Upper lobe of right lung (tissue), 1 donor: Measurements from ENCODE around the gene TRIM9. TPM values are rescaled to one million over a fixed set of nuclear protein-coding genes. Genes with fewer than 3 reads are reported as not detected.

Experiments
- ATAC-seq: fragments of 200-7000 bp; cut with Tn5 transposase; one replicate; pipeline ENCODE4 v1.9.1; 2020; ENCODE audit warnings: mild to moderate bottlenecking, moderate library complexity
- DNase-seq: peaks from one replicate; pipeline ENCODE4 v3.0.0-alpha.2; 2020
- H3K27ac ChIP-seq: fragments of 200-600 bp; one replicate; pipeline ENCODE4 v1.8.0; 2022
- H3K27me3 ChIP-seq: fragments of 200-600 bp; one replicate; pipeline ENCODE4 v1.8.0; 2022; ENCODE audit warnings: mild to moderate bottlenecking
- H3K36me3 ChIP-seq: fragments of 200-600 bp; one replicate; pipeline ENCODE4 v1.8.0; 2022
- H3K4me1 ChIP-seq: fragments of 200-600 bp; one replicate; pipeline ENCODE4 v1.8.0; 2022
- H3K4me3 ChIP-seq: fragments of 200-600 bp; one replicate; pipeline ENCODE4 v1.8.0; 2022; ENCODE audit warnings: mild to moderate bottlenecking
- H3K9me3 ChIP-seq: fragments of 200-600 bp; one replicate; pipeline ENCODE4 v1.8.0; 2022
- CTCF ChIP-seq: fragments of 200-600 bp; IDR thresholded peaks from one replicate; pipeline ENCODE4 v1.8.0; 2022; ENCODE audit warnings: antibody characterized with exemption
- intact Hi-C: fragments of 100-400 bp; cut with DNase I; formaldehyde crosslinking; loops from one replicate; pipeline ENCODE4 v1.11.0; 2022
- total RNA-seq: library from RNA; stranded (reverse); fragmentation: NEBNext Ultra II Directional; extraction: Animal tissue kit (Norgen Biotek cat#: 25700); gene quantifications from one replicate; pipeline ENCODE4 v1.2.1, GENCODE V29; 2021
- donor health status: DM: no; HTN: yes; CAD: no; lungs with severe emphysema.

The TRIM9 gene
- total RNA-seq, 1 donor from 2014 or later = 0.32 TPM

GRCh38 chr14:50951032-50951431 is 143.9 kb downstream of the TRIM9 start:
- Histone ChIP-seq H3K27ac (no peak overlapping the region), H3K4me3 (no peak overlapping the region), H3K27me3 (no peaks in the 10 kb centered on the region), H3K36me3 (no peaks in the 10 kb centered on the region), H3K4me1 (peaks cover 9% of the 10 kb centered on the region), H3K9me3 (no peaks in the 10 kb centered on the region)
- intact Hi-C loops = no loop called here
- DNase-seq = no peak
- peak; percentile 27 for ATAC-seq
- TF ChIP-seq CTCF = no peak

- DNase-seq (no peak), ATAC-seq (no peak)
- TF ChIP-seq CTCF = no peak
- no peaks in the 10 kb centered on the region for H3K36me3 ChIP-seq
- H3K27me3 ChIP-seq = no peaks in the 10 kb centered on the region
- H3K27ac ChIP-seq = no peak overlapping the region
- no peaks in the 10 kb centered on the region for H3K9me3 ChIP-seq
- peaks cover 8% of the 10 kb centered on the region for H3K4me1 ChIP-seq
- intact Hi-C loops = no loop called here
- no peak overlapping the region for H3K4me3 ChIP-seq
Observed at GRCh38 chr14:50948205-50948604, 146.7 kb downstream of the TRIM9 start.

- intact Hi-C loops = no loop called here
- Histone ChIP-seq H3K4me3 (no peak overlapping the region), H3K4me1 (peaks cover 12% of the 10 kb centered on the region), H3K27me3 (no peaks in the 10 kb centered on the region), H3K27ac (no peak overlapping the region), H3K9me3 (no peaks in the 10 kb centered on the region), H3K36me3 (no peaks in the 10 kb centered on the region)
- DNase-seq (no peak), ATAC-seq (no peak)
- TF ChIP-seq CTCF = no peak
Observed at GRCh38 chr14:50947446-50947845, 147.5 kb downstream of the TRIM9 start.

- Histone ChIP-seq H3K27ac (no peak overlapping the region), H3K4me1 (peaks cover 12% of the 10 kb centered on the region), H3K36me3 (no peaks in the 10 kb centered on the region), H3K4me3 (no peak overlapping the region), H3K9me3 (no peaks in the 10 kb centered on the region), H3K27me3 (no peaks in the 10 kb centered on the region)
- TF ChIP-seq CTCF = no peak
- intact Hi-C loops = no loop called here
- DNase-seq (no peak), ATAC-seq (no peak)
Observed at GRCh38 chr14:50946234-50946935, 148.5 kb downstream of the TRIM9 start.

- peaks cover 12% of the 10 kb centered on the region for H3K4me1 ChIP-seq
- H3K36me3 ChIP-seq = no peaks in the 10 kb centered on the region
- TF ChIP-seq CTCF = no peak
- peak; percentile 79 for DNase-seq
- H3K4me3 ChIP-seq = peak overlapping the region; percentile 67
- intact Hi-C loops = no loop called here
- ATAC-seq = peak; percentile 75
- H3K27me3 ChIP-seq = no peaks in the 10 kb centered on the region
- peak overlapping the region; percentile 75 for H3K27ac ChIP-seq
- no peaks in the 10 kb centered on the region for H3K9me3 ChIP-seq
Observed at GRCh38 chr14:50944647-50945413, 150.1 kb downstream of the TRIM9 start.
